NCI-H2107 treated with DMSO at 0.1 percent for 48 hours (cell line): ENCODE results near the gene ABHD17A.
"Not testable (repeated sequence)": the region's sequence is repeated elsewhere in the genome, so short reads cannot be mapped to it uniquely, and the experiment has no call there.

Experiments
- DNase-seq: peaks from one replicate; lab custom pipeline; 2025; ENCODE audit not compliant: unreplicated experiment; lab: John Stamatoyannopoulos, UW

Gene ABHD17A

DNA sequence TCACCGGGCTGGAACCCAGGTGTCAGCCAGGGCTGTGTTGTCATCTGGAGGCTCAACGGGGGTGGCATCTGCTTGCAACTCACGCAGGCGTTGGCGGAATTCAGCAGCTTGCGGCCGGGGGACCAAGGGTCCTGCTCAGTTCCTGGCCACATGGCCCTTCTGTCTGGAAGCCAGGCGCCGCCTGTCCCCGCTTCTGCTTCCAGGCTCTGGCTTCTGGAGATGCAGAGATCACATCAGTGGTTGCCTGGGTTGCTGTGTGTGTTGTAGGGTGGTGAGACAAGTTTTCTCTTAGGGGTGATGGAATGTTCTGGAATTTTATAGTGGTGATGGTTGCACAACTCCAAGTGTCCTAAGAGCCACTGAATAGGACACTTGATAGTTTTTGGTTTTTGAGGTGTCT is 24.9 kb upstream of the ABHD17A start:
- DNase-seq = no peak

- DNase-seq = no peak
Measured at GRCh38 chr19:1909761-1910080, 24.4 kb upstream of the ABHD17A start.

- DNase-seq = no peak
Measured at GRCh38 chr19:1908364-1908678, 23.0 kb upstream of the ABHD17A start.

GRCh38 chr19:1907563-1908363 is 22.5 kb upstream of the ABHD17A start:
- no peak for DNase-seq

GRCh38 chr19:1906985-1907562 is 21.8 kb upstream of the ABHD17A start:
- no peak for DNase-seq

- no peak for DNase-seq
Measured at GRCh38 chr19:1905863-1906375, 20.6 kb upstream of the ABHD17A start.

DNA sequence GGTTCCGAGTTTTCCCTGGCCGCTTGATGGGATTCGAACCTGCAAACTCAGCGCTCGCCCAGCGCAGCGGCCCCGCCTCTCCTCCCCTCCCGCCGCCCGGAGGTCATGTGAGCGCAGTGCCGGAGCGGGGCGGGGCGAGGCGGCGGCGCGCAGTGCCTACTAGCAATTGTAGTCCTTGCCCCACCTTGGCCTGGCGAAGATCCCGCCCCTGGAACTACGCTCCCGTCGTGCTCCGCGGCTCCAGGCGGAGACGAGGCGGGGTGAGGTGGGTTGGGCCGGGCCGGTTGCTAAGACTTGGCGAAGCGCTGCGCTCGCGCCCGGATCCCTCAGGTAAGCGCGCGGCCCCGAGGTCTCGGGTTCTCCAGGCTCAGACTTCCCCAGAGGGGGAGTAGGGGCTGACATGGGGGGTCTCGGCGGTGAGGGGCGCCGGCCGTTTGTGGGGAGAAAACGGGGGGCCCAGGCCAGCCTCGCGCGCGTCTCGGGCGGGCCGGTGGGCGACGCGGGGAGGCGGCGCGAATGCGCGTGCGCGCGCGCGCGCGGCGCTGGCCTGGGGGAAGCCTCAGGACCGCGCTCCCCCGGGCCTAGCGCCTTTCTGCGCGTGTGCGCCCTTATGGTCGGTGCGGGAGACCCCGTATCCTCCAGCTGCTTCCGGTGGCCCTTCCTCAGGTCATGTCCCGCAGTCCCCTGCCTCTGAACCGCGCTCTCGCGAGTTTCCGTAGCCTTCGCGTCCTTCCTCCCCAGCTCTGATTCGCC is 20.0 kb upstream of the ABHD17A start, which contains the start of the genes ADAT3 and SCAMP4:
TSS of gene ADAT3 (plus strand) at position 290 of the 753 bp plus-strand sequence. CDS start 6,649 bp downstream, outside the sequence.
TSS of gene SCAMP4 (plus strand) at position 290 of the 753 bp plus-strand sequence. CDS start 9,621 bp downstream, outside the sequence.
- DNase-seq = peak; percentile 93

- no peak for DNase-seq
Measured at GRCh38 chr19:1904860-1905109, 19.5 kb upstream of the ABHD17A start.

DNA sequence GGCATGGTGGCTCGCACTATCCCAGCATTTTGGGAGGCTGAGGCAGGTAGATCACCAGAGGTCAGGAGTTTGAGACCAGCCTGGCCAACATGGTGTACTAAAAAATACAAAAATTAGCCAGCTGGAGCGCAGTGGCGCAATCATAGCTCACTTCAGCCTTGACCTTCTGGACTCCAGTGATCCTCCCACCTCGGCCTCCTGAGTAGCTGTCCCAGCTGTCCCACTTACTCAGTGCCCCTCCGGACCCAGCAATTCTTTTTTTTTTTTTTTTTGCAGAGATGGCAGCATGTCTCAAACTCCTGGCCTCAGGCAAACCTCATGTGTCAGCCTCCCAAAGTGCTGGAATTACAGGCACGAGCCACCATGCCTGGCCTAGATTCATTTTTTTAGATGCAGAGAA is 17.6 kb upstream of the ABHD17A start:
- DNase-seq = no peak

- no peak for DNase-seq
Measured at GRCh38 chr19:1901940-1902404, 16.7 kb upstream of the ABHD17A start.

DNA sequence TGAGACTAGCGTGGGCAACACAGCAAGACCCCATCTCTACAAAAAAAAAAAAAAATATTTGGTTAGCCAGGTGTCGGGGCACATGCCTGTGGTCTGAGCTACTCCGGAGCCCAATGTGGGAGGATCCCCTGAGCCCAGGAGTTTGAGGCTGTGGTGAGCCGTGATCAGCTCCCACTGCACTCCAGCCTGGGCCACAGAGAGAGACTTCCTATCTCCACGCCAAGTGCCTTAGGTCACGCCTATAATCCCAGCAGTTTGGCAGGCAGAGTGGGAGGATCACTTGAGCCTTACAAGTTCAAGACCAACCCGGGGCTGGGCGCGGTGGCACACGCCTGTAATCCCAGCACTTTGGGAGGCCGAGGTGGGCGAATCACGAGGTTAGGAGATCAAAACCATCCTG is 11.2 kb upstream of the ABHD17A start:
- DNase-seq = no peak

GRCh38 chr19:1893791-1894190 is 8.5 kb upstream of the ABHD17A start:
- no peak for DNase-seq

- no peak for DNase-seq
Measured at GRCh38 chr19:1889907-1890306, 4.6 kb upstream of the ABHD17A start.

DNA sequence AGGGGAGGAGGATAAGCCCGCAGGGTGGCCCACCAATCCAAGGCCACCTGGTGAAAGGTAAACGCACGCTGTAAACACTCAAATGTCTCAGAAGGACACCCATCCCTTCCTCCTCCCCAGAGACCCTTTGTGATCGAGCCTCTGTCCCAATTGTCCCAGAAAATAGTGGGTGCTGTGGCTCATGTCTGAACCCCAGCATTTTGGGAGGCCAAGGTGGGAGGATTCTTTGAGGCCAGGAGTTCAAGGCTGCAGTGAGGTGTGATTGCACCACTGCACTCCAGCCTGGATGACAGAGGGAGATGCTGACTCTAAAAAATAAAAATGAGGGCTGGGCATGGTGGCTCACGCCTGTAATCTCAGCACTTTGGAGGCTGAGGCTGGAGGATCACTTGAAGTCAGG is 3.1 kb upstream of the ABHD17A start:
- no peak for DNase-seq

GRCh38 chr19:1886360-1886759 is 1.1 kb upstream of the ABHD17A start:
- not testable (repeated sequence) for DNase-seq

- no peak for DNase-seq
Measured at GRCh38 chr19:1884719-1885334, 469 bp downstream of the ABHD17A start.

DNA sequence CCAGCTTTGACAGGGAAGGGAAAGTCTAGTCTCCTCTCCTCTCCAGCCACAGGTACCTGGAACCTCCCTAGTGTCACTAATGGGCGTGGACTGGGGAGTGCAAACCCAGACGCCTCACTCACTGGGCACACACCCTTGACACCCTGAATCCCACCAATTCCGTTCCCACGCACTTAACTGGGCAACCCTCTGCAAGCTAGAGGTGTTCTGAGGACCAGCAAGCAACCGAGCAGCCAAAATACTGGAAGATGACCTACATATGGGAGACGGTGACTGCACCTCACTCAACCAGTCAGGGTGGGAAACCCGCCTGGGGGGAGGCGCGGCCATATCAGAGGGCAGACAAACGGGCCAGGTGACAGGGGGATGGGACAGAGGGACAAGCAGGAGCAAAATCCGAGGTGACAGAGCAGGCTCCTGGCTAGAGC is 991 bp downstream of the ABHD17A start:
- DNase-seq = no peak

GRCh38 chr19:1883784-1884183 is 1.5 kb downstream of the ABHD17A start:
- no peak for DNase-seq

GRCh38 chr19:1882786-1883692 is 2.3 kb downstream of the ABHD17A start:
- DNase-seq = no peak

- no peak for DNase-seq
Measured at GRCh38 chr19:1882089-1882785, 3.1 kb downstream of the ABHD17A start.
